ENCODE measurements around the gene ASIC3.
"Not testable (repeated sequence)": the region's sequence is repeated elsewhere in the genome, so short reads cannot be mapped to it uniquely, and the experiment has no call there.

ASIC3 gene

DNA sequence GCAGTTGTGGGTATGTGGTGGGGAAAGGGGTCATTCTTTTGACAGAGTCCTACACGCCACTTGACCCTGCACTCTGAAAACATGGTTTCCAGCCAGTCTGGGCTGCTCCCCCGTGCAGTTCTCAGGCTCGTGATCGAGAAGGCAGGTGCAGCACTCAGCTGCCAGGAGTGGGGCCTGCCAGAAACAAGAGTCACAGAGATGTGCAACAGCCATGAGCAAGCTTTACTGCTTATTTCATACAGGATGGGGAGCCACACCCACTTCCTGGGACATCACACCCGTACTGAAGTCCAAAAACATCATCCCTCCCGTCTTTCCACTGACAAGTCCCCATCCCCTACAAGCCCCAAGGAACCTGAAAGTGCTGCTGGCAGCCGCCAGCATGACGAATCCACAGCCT, 33.4 kb upstream of the ASIC3 start:
- DNase-seq, result no peak

DNA sequence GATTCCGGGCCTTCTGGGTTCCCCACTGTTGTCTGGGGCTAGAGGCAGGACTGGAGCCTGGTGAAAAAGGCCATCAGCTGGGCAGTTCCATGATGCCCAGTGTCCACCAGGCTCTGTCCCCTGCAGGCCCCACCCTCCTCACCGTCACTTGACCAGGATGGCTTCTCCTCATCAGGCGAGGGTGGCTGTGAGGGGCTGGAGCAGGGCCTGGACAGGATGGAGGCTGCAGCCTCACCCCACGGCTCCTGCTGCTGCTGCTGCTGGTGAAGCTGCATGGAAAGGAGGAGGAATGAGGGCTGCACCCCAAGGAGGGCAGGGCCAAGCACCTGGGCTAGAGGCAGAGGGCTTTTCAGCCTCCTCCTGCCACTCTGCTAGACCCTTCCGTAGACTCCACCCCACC, 32.4 kb upstream of the ASIC3 start:
- no peak for DNase-seq

DNA sequence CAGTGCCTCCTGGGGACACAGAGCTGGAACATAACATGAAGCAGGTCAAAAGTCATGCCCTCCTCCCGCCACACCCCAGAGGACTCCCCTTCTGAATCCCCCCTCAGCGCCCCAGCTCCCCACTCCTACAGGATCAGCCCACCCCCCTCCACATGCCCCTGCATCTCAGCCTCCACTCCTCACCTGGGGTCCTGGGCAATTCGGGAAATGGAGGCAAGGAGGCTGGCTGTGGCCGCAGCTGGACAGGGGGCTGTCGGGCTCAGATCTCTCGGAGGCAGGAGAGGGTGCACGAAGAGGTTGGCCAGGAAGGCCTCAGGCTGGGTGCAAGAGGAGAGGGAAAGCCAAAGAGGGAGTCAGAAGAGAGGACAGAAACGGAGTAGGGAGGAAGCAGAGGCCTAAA, 31.8 kb upstream of the ASIC3 start:
- no peak for DNase-seq

DNA sequence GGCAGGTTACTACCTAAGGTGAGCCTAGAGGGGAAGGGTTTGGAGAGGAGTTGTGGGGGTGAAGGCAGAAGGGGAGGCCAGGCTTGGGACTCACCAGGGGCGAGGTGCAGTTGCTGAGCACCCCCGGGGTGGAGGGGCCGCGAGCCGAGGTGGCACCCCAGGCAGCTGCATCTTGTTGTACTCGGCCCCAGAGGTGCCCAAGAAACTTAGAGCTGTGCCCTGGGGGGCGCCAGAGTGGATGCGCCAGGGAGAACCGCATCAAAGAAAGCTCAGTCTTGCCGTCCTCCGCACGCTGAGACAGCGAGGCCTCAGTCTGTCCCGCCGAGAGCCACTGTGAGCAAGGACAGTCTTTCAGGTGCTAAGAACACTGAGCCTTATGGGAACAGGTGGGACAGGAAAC, 31.4 kb upstream of the ASIC3 start:
- no peak for DNase-seq

DNA sequence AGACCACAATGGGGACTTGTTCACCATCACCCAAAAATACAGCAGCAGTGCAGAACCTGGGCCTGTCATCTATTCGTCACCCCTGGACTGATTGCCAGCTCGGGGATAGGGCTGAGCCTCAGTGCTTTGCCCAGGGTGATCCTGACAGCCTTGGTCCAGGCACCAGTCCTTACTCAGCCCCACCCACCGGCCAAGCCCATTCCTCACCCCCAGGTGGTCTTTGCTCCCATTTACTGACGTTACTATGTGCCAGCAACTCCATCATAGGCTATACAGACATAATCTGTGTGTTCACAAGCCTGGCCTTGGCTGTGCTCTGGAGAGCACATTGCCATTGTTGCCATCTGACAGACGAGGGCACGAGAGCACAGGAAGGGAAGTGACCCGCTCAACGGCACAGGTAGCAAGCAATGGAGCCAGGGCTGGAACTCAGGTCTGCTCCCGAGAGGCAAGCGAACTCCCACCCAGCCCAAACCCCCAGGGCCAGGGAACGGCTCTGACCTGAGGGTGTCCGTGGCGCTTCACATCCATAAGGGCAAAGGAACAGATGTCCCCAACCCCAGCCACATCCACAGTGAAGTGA, 30.9 kb upstream of the ASIC3 start:
- DNase-seq, result no peak

DNA sequence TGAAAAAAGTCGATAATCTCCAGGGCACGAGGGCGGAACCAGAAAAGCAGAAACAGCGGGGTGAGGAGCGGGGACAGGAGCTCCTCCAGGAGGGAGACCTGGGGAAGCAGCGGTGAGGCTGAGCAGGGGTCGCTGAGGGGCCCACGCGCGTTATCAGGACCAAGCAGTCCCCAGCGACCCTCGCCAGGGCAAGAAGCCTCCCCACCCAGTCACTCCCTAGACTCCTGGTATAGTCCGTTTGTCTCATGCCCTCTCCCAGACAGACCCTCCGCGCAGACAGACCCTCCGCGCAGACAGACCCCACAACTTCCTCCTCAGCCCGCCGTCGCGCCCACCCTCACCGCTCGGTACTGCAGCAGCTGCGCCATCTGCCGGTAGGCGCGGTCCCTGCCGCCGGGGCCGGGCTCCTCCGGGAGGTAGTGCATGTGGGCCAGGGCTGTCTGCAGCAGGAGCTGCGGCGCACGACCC, 30.3 kb upstream of the ASIC3 start:
- DNase-seq, result peak in 1 of 2 donors; percentile 30

DNA sequence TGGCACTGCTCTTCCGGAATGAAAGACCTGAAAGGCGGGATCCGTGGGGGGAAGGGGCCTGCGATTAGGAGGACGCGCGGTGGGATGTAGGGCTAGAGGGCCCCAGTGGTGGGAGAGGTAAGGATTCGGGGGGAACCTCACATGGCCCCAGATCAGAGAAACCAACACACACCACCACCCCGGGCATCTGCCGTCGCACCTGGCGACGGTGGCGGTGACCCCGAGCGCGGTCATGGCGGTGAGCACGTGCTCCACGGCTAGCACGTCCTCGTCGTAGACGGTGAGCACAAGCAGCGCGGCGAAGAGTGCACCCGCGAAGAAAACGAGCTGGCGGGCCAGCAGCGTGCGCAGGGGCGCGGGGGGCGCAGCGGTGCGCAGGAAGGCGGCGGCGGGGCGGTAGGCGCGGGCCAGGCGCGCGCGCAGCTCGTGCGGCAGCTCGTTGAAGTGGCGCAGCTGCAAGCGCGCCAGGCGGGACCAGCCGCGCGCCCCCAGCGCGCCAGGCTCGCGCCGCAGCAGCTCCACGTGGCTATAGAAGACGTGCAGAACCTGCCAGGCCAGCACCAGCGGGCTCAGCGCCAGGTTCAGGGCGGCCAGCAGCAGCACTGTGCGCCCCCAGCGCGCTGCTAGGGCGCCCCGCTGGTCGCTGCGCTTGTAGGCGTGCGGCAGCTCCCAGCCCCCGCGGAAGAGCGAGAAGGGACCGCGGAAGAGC, 29.8 kb upstream of the ASIC3 start:
- no peak for DNase-seq

DNA sequence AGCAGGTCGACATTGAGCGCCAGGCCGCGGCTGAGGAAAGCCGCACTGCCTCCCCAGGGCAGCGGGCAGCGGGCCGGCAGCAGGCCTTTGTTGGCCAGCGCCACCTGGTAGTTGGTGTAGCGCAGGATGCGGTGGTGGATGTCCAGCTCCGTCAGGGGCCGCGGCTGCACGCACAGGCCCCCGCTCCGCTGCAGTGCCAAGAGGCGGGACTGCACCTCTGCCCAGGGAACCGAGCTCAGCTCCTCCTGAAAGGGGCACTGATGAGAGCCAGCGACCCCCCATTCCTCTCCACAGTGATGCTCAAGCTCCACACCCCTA, 29.2 kb upstream of the ASIC3 start:
- no peak for DNase-seq

DNA sequence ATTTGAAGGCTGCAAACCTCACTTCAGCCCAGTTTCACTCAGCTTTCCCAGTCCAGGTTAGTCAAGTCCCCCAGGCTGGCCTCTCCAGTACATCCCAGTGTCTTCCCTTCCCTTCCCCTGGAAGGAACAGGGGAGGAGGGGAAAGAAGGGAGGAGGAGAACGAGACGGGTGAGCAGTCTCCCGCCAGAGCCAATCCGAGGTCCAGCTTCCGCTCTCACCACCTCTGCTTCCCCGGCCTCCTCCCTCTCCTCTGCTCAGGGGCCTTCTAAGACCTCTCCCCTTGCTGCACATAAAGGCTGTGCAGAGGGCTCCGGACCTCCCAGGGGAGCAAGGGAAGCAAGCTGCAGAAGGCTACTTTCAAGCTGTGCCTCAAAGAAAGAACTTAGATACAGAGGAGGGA, 28.1 kb upstream of the ASIC3 start:
- no peak for DNase-seq

DNA sequence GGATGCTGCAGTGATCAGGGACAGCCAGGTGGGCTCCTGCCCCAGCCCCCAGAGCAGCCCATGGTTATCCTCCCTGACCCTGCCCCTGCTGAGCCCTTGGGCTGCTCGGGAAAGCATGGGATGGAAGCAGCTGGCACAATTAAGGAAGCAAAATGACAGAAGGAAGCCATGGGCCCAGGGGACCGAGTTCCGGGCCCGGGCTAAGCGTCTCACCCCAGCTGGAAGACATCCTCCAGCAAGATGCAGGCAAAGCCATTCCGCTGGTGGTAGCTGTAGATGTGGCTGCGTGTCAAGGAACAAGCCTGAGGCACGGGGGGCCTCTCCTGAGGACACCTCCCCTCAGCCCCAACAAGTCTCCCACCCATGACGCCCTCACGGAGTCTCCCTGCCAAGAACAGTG, 25.1 kb upstream of the ASIC3 start:
- no peak for DNase-seq

DNA sequence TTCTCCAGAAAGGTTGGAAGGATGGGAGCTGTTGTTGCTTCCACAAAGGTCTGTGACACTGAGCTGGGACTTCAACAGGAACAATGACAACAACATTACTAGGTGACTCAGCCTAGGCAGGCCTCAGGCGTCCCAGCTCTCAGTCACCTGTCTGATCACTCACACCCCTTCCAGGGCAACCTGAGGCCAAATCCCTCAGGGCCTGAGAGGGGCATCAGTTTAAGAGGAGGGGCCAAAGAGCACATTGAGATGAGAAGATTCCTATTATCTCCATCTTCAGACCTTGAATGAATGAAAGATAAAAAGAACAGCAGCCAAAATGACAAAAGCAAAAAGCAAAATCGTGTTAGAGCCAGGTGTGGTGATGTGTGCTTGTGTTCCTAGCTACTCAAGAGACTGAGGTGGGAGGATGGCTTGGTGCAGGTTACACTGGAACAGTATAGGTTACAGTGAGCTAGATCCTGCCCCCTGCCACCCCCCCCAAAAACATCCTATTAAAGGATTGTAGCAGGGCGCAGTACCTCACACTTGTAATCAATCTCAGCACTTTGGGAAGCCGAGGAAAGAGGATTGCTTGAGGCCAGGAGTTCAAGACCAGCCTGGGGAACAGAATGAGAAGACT, 23.8 kb upstream of the ASIC3 start, which contains the start of gene ATG9B:
ATG9B (minus strand) TSS at position 60 of the 622 bp plus-strand sequence. CDS start 71 bp downstream, outside the sequence.
- no peak for DNase-seq

DNA sequence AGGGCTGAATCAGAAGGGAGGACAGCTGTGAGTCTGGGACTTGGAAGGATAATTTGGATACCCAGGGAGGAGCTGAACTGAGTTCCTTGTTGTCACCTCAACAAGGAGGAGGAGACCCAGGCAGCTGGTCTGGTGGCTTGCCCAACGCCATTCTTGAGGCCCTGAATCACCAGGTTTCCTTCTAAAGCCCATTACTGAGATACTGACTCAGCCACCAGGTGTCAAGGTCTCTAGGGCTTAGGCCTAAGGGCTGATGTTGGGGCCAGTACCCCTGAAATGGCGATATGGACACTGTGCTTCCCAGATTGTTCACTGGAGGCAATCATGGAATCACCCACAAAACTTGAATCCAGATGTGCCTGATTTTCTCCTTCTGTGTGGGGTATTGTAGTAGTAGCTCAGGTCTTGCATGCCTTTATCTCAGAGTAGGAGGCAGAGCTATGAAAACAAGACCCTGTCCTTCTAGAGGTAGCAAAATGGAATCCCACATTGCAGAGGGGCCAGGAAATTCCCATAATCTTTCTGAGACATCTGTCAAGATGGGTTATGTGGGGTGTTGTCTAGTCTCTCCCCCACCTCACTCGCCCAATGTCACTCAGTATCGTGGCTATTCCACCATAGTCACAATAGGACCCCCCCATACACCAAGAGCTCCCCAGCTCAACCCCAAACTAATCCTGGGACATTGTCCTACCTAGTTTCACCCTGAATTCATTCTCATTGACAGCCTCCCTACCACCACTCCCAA, 22.2 kb upstream of the ASIC3 start:
- no peak for DNase-seq

DNA sequence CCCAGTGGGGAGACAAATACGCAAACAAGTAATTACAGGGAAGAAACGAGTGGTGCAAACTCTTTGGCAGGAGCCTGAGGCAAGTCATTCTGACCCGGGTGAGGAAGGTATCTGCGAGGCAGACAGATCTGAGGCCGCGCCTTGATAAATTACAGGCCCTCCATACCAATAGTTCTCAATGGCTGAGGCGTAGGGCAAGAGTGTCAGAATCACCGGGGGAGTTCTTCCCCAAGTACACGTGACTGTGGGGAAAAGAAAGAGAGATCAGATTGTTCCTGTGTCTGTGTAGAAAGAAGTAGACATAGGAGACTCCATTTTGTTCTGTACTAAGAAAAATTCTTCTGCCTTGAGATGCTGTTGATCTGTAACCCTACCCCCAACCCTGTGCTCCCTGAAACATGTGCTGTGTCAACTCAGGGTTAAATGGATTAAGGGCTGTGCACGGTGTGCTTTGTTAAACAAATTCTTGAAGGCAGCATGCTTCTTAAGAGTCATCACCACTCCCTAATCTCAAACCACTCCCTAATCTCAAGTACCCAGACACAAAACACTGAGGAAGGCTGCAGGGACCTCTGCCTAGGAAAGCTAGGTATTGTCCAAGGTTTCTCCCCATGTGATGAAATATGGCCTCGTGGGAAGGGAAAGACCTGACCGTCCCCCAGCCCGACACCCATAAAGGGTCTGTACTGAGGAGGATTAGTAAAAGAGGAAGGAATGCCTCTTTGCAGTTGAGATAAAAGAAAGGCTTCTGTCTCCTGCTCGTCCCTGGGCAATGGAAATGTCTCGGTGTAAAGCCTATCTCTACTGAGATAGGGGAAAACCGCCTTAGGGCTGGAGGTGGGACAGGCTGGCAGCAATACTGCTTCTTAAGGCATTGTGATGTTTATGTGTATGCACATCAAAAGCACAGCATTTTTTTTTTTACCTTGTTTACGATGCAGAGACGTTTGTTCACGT, 21.3 kb upstream of the ASIC3 start:
- not testable (repeated sequence) for DNase-seq

DNA sequence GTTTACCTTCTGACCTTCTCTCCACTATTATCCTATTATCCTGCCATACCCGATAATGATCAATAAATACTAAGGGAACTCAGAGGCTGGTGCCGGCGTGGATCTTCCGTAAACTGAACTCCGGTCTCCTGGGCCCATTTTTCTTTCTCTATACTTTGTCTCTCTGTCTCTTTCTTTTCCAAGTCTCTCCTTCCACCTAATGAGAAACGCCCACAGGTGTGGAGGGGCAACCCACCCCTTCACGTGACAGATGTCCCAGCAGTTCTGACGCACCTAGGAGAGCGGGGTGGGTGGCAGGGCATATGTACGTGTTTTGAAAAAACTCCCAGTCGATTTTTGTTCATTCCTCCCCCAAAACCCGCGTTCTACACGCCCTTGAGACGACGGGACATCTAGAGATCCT, 20.6 kb upstream of the ASIC3 start:
- not testable (repeated sequence) for DNase-seq

DNA sequence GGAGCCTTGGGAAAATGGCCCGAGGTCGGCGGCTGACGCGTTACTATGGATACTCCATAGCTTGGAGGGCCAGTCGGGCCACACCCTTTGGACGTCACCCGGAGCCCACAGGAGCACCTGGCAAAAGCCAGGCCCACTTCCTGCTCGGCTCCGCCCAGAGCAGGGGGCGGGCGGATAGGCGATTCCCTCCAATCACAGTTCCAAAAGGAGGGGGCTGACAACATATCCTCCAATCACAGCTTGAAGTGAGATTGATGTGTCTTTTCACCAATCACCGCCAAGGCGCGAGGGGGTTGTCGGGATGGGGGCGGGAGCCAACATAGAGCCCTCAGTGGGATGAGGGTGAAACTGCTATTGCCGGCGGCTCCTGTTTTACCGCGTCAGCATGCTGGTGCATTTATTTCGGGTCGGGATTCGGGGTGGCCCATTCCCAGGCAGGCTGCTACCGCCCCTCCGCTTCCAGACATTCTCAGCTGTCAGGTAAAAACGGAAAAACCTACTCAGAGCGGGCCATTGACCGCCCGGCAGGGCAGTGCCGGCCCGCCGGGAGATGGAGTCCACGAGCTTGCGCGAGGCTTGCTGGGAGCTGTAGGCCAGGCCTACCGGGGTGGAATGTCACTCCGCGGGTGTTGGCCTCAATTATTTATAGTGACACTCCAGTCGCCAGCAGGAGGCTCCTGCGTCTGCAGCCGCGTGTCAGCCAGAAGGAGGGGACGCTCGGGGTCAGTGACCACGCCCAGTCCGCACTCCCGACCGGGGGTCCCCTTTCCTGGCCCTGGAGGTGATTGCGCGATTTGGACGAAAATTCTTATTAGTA, 20.0 kb upstream of the ASIC3 start, which contains the start of gene ABCB8:
ABCB8 (plus strand) TSS at position 320 of the 817 bp plus-strand sequence; CDS start at position 386, 66 bp downstream.
- DNase-seq, result peak; percentile 95 to 96

DNA sequence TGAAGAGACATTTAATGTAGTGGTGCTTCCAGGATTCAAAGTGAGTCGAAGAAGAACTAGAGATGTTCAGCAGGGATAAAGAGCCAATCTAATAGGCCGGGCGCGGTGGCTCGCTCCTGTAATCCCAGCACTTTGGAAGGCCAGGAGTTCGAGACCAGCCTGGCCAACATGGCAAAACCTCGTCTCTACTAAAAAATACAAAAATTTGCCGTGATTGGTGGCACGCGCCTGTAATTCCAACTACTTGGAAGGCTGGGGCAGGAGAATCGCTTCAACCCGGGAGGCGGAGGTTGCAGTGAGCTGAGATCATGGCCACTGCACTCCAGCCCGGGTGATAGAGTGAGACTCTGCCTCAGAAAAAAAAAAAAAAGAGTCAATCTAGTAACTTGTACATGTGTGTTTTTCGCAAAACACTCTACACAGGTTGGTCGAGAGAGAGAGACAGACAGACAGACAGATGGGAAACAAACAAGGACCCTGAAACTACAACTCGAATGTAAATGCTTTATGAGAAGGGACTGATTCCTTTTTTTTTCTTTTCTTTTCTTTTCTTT, 19.3 kb upstream of the ASIC3 start:
- DNase-seq, result no peak

DNA sequence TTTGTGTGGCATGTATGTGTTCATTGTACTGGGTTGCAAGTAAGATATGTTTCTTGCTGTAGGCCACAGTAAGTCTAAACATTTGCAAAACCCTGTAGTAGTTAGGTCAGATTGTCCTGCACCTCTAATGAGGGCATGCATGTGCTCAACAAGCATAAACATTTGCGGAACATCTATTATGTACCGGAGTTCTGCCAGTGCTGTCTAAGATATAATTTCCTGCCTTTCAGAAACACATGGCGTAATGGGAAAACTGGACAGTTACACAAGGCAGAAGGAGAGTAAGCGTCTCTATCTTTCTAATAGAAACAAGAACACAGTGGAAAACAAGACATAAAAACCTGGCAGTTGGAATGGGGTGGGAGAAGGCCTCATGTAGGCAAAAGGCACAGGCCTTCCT, 17.3 kb upstream of the ASIC3 start:
- no peak for DNase-seq

DNA sequence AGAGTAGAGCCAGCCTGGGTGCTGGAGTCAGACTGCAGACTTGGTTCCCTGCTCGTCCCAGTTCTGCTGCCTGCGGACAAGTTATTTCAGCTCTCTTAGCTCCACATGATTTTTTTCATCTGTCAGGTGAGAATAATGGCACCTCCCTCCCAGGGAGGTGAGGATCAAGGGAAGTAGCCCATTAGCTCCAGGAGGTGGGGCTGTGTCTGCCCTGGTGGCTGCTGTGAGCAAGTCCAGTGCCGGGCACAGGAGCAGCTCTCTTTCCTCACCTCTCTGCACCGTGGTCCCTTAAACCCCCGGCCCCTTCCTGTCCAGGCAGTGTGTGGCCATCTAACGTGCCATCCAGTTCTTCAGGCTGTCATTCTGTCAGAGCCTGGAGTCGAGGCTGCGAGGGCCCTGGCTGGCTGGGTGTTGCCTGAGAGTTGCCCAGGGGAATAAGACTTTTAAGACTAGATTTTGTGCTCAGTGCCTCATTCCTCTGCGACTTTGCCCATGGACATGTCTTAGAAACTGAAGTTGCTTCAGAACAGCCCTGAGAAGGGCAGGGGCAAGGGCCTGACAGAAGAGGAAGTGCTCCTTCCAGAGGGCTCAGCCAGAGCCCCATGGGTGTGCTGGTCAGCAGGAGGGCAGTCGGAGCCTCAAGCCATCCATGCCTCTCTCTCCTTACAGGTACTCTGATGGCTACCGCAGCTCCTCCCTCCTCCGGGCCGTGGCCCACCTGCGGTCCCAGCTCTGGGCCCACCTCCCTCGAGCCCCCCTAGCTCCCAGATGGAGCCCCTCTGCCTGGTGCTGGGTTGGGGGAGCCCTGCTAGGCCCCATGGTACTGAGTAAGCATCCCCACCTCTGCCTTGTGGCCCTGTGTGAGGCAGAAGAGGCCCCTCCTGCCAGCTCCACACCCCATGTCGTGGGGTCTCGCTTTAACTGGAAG, 15.1 kb upstream of the ASIC3 start:
- no peak for DNase-seq

DNA sequence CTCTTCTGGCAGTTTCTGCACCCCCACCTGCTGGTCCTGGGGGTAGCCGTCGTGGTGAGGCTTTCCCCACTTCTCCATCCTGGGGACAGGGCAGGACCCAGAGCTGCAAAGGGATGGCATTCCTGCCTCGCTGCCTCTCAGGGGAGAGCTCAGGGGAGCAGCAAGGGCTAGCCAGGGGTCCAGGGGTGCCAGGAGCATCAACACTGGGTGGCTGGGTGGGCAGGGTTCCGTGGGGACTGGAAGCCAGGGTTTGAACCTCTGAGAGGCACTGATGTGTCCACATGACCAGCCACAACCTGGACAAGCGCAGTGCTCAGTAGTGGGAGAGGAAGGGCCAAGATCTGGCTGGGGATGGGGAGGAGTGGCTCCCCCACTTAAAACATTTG, 14.5 kb upstream of the ASIC3 start:
- no peak for DNase-seq
